ENCODE results near the gene RND1.
A peak's percentile ranks its signal among the peaks of the same experiment; 100 is the strongest.
"Not testable (repeated sequence)": the region's sequence is repeated elsewhere in the genome, so short reads cannot be mapped to it uniquely, and the experiment has no call there.

RND1 gene

DNA sequence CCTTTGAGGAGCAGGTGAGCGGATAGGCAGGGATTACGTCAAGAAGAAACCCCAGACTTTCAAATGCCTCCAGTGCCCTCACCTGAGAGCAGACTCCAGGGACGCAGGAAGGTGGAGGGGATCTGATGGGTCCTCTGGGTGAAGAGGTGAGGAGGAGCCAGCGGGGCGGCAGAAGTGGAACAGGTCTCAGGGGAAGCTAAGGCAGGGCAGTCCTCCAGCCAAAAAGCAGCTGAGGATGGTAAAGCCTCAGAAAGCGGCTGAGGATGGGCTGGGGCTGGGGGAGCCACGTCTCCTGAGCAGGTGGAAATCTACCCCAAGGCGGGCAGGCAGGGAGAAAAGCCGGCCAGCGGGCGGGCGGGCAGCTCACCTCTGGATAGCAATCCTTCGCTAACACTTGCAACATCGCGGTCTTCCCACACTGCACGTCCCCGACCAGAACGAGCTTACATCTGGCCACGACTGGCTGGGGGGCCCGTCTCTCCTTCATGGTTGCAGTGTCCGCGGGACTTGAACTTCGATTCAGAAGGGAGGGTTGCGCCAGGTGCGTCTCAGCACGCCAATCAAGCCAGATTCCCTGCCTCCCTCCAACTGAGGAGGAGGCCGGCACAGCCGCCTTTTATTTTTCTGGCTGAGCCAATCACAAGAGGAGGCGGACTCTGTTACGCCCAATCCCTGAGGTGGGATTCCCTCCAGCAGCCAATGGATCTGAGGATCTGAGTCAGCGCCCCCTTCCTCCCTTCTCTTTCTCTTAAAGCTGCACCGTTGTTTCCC, at the start of gene RND1:
Gene RND1 (minus strand): TSS at position 590 of the 771 bp plus-strand sequence. CDS start 103 bp downstream, at position 487.
- peak; percentile 92 for DNase-seq

DNA sequence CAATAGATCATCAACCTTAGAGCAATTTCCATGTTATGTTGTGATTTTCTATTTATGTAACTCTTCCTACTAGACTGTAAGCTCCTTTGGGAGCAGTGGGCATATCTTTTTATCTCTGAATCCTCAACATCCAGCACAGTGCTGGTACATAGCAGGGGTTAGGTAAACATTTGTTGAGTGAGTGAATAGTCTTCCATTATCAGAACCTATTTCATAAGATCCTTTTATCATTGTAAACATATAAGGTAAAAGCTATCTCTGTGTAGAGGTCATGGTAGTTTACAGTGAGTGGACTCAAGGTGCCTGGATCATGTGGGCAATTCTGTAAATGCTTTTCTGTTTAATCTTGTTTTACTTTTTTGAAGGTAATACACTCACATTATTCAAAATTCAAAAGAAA, 44.5 kb upstream of the RND1 start:
- DNase-seq: no peak

DNA sequence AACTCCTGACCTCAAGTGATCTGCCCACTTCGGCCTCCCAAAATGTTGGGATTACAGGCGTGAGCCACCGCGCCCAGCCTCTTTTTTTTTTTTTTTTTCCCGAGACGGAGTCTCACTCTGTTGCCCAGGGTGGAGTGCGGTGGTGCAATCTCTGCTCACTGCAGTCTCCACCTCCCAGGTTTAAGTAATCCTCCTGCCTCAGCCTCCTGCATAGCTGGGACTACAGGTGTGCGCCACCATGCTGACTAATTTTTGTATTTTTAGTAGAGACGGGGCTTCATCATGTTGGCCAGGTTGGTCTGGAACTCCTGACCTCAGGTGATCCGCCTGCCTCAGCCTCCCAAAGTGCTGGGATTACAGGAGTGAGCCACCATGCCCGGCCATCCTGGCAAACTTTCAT, 44.0 kb upstream of the RND1 start:
- not testable (repeated sequence) for DNase-seq

DNA sequence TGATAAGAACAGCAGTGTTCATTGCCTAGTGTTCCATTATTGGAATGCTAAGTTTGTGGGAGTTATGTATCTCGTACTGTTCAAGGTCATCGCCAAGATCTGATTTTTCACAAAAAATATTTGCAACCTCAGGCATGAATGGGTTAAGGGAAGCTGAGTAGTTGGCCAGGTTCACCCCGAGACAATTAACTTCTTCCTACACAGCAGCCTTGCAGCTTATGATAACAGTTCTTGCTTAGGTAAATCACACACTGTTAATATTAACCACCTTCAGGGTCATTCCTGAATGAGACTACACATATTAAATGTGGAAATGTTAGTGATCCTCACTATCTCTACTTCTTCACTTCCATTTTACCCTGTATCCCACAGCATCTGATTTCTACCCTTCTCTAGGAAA, 41.6 kb upstream of the RND1 start:
- DNase-seq: no peak

DNA sequence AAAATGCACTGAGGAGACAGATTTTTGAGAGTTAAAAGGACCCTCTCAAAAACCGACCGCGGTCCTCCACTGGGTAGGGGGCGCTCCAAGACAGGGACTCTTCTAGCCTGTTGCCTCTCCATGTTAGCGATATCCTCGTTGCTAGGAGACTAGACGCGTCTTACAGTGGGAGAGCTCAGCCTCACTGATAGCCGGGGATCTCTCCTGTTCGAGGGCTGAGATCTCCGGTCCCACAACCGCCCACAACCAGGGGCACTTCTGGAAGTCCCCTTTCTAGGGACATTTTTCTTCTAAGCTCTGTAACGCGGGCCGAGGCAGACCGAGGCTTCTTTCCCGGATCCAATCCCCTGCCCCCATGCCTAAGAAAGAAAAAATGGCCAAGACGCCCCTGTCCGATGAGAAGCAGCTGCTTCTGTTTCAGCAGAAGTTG, 38.3 kb upstream of the RND1 start:
- peak; percentile 84 for DNase-seq

DNA sequence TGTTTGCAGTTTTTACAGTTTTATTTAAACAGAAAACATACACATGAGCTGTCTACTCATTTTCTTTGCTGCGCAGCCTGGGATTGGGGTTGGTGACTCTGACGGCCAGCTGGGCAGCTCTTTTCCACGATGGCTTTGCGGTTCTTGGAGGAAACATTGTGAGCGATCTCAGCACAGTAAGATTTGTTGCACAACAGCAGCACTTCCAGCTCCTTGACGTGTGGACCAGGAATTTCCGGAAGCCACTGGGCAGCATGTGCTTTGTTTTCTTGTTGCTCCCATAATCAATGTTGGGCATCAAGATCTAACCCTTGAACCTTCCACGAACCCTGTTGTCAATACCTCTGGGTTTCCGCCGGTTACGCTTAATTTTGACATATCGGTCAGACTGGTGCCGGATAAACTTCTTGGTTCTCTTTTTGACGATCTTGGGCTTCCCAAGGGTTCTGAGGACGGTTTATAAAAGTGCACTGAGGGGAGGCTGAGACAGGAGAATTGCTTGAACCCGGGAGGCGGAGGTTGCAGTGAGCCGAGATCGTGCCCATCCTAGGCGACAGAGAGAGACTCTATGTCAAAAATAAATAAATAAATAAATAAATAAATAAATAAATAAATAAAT, 37.8 kb upstream of the RND1 start:
- peak; percentile 27 for DNase-seq

DNA sequence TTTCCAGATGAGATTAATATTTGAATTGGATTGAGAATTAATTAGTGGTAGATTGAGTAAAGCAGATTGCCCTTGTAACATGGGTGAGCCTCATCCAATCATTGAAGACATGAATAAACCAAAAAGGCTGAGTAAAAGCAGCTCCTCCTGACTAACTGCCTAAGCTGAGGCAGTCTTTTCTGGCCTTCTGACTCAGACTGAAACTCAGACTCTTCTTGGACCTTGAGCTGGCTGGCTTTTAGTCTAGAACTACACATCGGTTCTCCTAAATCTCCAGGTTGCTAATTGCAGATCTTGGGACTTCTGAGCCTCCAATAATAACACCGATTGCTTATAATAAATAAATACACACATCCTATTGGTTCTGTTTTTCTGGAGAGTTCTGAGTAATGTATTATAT, 35.6 kb upstream of the RND1 start:
- DNase-seq: no peak

DNA sequence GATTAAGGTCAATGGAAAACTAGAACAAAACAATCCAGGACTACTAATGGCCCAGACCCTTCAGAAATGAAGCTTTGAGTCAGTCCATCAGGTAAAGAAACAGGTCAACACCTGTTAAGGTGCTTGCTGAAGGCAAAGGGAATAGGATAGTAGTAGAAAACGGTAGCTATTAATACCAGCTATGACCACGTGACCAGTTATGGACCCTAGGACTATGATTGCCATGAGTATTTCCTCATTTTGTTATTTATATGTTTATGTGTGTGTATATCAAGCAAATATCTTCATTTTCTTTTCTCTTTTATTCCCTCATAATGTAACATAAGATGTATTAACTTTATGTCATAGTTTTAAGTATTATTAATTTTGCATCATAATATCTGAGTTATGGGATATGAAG, 34.0 kb upstream of the RND1 start:
- no peak for DNase-seq

DNA sequence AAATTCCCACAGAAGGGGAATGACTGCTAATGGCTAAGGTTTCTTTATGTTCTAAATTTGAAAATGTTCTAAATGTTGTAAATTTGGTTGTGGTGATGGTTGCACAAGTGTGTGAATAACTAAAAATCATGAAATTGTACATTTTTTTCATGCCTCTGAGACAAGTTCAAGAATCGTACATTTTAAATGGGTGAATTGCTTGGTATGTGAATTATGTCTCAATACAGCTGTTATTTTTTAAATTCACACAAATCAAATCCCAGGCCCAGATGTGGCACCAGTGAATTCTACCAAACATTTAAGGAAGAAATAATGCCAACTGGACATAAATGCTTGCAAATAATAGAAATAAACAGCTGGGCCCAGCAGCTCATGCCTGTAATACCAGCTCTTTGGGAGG, 28.6 kb upstream of the RND1 start:
- DNase-seq: no peak

DNA sequence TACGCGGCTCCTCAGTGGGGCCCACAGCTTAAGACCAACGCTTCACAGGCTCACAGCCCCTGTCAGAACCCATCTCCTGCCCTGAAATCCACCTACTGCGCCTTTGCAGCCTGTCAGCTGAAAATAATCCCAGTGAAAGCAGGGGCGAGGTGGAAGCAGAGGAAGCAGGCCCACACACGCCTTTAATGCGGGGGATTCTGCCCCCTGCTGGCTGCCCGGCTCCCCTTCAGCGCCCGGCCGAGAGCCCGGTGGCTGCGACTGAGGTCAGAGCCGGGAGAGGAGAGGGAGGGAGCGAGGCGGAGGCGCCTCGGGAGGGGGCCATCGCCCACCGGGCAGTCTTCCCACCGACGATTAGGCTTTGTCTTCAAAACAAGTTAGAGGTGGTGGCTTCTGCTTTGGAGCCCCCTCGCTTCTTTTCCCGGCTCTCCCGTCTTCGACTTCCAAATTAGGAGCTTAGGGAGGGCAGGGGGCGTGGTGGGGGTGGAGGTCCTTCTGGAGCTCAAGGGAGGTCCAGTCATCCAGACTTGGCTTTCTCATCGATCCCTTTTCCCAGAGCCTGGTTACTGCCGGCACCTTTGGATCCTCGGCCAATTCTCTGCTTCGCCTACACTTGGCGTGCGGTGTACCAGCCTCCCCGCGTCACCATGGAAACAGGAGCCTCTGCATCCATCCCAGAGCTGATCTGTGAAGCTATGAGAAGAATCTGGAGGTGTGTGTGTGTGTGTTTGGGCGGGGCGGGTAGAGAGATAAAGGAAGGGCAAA, 25.2 kb upstream of the RND1 start:
- peak; percentile 73 for DNase-seq

DNA sequence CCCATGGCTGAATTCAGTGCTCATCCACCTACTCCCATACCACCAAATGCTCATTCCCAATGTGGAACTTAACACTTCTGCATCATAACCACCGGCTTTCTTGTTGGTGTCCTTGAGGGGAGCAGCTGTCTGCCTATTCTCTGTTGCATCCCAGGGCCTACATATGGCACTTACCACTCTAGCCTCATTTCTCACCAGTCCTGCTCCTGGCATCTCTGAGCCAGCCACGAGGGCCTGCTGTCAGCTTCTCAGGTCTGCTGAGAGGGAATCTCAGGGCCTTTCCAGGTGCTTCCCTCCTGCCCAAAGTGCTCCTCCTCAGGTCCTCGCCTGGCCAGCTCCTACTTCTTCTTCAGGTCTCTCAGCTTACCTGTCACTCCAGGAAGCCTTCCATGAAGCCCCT, 24.0 kb upstream of the RND1 start:
- no peak for DNase-seq

DNA sequence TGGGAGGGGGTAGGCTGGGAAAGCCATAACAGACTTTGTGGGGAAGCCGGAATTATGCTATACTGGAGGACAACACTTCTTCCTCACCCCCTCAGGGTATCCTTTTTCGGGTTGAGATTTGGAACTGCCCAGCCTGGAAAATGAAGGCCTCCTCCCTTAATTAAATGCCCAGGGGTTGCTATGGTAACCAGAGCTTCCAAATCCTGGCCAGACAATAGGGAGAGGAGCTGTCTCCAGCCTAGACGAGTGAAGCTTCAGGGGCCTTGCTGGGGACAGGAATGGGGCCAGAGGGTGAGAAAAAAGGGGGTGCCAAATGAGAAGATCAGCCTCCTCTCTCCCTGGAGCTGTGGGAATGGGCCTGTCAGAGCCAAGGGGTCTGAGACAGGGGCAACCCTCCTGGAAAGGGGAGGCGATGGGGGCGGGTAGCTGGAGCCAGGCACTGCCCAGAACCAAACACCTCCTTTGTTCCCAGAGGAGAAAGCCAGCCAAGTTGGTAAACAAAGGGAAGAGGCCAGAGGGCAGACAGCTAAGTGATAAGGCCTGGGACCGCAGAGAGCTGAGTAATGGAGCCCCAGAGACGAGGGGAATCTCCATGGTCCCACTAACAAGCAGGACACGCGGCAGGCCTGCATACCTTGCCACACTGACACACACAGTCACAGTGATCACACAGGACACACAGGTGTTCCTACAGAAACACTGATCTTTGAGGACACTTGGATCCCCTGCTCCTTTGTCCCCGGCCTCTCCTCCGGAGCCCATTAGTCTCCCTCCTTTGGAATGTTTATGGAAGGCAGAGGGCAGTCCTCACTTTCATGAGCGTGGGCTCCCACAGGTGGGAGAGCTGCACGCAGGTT, 17.9 kb upstream of the RND1 start:
- no peak for DNase-seq

DNA sequence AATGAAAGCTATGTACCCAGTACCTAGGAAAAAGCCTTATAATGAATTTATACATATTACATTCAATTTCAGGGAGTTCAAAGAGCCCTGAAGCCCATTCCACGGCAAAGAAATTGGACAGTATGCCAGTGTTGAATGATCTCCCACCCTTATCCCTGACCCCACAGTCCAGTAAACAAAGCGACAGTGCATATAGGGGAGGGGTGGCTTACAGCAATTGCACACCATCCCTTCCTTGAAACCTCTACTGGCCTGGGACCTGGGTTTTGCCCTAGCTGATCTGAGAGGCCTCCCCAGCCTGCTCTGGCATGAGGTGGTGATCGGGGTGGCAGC, 17.3 kb upstream of the RND1 start:
- no peak for DNase-seq

DNA sequence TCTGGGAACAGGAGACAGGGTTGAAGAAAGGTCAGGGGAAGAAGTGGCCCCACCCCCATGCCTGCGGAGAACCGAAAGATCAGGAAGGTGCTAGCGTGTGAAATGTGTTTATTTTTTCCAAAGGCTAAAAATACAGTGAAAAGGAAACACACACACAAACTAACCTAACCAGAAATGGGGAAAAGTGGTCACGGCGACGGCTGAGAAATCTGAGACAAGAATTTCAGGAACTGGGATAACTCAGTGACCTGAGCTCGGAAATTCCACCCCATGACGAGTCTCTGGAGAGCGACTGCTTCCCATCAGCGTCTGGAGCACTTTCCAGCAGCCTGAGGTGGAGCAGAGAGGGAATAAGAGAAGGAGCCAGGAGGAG, 16.6 kb upstream of the RND1 start:
- DNase-seq: peak; percentile 50

DNA sequence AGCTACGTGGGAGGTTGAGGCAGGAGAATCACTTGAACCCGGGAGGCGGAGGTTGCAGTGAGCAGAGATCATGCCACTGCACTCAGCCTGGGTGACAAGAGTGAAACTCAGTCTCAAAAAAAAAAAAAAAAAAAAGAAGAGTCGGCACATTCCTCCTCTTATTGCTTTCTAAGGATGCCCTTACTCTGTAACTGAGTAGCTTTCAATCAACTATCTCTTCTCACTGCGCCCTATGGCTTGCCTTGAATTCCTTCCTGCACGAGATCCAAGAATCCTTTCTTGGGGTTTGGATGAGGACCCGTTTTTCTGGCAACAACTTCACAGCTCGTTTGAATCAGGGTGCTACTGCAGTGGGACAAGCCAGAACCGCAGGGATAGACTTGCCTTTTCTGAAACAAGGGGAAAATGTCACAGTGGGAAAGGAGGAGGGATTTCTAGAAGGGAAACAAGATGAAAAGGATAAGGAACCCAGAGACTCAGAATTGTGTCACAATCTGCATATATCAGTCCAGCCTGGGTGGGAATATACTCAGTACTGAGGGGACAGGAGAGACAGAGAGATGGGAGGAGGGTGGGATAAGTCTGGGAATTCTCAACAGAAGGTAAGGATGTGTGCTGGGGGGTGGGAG, 16.1 kb upstream of the RND1 start:
- no peak for DNase-seq

DNA sequence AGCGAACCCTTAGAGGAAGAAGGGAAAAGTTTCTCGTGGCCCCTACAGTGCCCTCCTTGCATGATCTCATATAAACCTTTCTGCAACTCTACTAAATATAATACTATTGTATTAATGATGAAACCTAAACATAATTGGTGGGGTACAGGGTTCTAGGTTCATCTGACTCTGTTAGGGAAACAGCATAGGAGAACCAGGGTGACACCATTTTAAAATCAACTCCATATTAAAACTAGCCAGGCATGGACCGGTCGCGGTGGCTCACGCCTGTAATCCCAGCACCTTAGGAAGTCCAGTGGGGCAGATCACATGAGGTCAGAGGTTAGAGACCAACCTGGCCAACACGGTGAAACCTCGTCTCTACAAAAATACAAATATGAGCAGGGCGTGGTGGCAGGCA, 15.0 kb upstream of the RND1 start:
- no peak for DNase-seq

DNA sequence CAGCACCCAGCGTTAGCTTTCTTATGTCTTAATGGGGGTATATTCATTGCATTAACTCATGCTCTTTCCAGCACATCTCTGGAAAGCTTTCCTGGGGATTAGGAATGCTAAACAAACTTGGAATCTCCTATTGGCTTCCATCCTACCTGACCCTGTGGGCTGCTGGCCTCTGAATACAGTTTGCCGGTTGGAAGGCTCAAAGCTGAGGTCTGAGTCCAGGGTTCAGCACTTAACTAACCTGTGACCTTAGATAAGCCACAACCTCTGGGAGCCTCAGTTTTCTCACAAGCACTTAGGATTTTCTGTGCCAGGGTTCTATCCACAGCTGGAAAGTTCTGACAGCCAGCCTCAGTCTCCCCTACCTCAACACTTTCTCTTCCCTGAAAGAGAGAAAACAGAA, 12.9 kb upstream of the RND1 start:
- DNase-seq: no peak

DNA sequence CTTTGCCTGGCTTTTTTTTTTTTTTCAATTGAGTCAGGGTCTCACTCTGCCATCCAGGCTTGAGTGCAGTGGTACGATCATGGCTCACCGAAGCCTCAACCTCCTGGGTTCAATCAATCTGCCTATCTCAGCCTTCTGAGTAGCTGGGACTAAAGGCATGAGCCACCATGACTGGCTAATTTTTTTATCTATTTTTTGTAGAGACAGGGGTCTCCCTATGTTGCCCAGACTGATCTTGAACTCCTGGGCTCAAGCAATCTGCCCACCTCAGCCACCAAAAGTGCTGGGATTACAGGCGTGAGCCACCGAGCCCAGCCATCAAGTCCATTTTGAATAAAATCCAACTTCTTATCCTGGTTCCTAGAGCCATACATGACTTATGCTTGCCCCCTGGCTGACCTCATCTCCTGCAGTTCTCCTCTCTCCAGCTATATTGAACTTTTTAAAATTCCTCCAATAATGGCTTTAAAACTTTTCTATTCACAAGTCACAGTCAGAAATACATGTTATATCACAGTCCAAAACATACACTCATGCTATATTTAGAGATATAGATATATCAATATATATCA, 10.4 kb upstream of the RND1 start:
- no peak for DNase-seq

DNA sequence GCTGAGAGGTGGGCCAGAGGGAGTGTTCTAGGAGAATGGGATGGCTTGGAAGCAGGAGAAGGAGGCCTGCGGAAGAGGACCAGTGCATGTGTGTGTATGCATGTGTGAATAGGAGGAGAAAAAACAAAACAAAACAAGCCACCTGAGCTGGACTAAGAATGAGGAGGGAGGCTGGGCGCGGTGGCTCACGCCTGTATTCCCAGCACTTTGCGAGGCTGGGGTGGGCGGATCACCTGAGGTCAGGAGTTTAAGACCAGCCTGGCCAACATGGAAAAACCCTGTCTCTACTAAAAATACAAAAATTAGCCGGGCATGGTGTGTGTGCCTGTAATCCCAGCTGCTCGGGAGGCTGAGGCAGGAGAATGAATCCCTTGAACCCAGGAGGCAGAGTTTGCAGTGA, 7.9 kb upstream of the RND1 start:
- DNase-seq: not testable (repeated sequence)

DNA sequence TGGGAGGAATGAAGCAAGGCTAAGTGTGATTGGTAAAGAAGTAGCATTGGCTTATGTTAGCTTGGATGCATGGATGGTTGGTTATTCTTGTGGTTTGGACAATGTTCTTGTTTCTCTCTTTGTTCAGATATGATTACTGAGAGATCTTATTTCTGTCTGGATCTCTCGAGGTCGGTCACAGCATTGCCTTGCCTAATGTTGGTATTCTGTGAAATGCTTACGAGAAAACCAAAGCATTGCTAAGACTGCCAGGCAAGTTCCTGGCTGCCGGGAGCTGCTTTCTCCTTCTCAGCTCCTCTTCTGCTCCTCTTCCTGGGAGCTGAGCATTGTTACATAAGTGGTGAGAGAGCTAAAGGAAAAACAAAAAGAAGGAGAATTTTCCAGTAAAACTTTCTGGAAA, 7.4 kb upstream of the RND1 start:
- no peak for DNase-seq

DNA sequence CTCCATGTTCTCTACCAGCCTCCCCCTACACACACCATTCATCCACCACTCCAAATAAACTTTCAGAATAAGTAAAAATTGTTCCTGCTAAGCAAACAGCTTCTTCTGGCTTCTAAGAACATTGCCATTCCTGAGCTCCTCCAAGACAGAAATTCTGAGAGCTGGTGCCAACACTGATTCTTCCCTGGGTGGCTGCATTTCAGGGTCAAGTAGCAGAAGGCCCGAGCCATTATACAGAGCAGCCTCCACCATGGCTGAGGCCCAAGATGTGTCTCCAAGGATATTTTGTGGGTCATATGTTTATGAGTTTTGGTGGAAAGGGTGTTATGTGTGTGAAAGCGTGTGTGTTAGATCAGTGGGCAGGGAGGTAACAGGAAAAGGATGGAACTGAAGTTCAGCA, 3.5 kb upstream of the RND1 start:
- DNase-seq: no peak

DNA sequence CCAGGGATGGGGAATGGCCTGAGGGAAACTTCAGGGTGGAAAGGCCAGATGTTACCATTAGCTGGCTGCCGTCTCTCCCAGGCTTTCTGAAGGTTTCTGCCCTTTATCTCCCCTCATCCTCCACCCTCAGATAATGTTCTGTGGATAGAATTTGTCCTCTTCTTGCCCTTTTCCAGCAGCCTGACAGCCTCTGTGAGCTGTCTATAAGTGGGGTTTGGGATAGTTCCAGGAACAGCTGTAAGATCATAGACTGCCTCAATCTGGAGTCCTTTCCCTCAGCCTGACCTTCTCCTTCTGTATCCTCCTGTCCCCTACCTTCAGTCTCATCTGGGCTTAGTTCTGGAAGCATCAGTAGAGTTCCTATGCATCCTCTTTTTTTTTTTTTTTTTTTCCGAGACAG, 2.8 kb upstream of the RND1 start:
- DNase-seq: no peak

Data from fibroblast of upper back skin (primary cell).